Caco-2 (cell line): ENCODE data around the gene MRAS. TPM values are rescaled to one million over a fixed set of nuclear protein-coding genes. Genes with fewer than 3 reads are reported as not detected.
"Not testable (repeated sequence)": the region's sequence is repeated elsewhere in the genome, so short reads cannot be mapped to it uniquely, and the experiment has no call there.

Source experiments
- BruUV-seq: library from RNA; stranded (reverse); fragments of 400-500 nt; replicated peaks from 2 replicates; lab custom pipeline; 2021; lab: Mats Ljungman, UMichigan
- CTCF ChIA-PET: fragments of 300-600 bp; sonication (Branson Sonifier 250); formaldehyde crosslinking; loops from one replicate; lab custom pipeline; 2022; ENCODE audit warnings: antibody characterized with exemption; lab: Charles Lee
- POLR2A ChIA-PET: fragments of 300-600 bp; sonication (Branson Sonifier 250); formaldehyde crosslinking; loops from one replicate; lab custom pipeline; 2022; ENCODE audit warnings: antibody characterized with exemption; lab: Charles Lee
- DNase-seq, 2 experiments: peaks; one replicate each; pipeline versions ENCODE4 v3.0.0 to v3.0.0-alpha.2; 2020 to 2022
- H3K27me3 ChIP-seq: replicated peaks from 2 replicates; pipeline ENCODE4 v1.6.0; 2011; ENCODE audit warnings: low read length; ENCODE audit not compliant: control insufficient read depth, insufficient read depth
- H3K36me3 ChIP-seq: 2 replicates; pipeline ENCODE4 v1.5.1; 2011; ENCODE audit warnings: low read length; ENCODE audit not compliant: control insufficient read depth, insufficient read depth
- H3K4me1 ChIP-seq: fragments of 250-450 bp; sonication (Bioruptor Pico); 2 replicates; pipeline ENCODE4 v1.5.1; 2020; ENCODE audit warnings: mild to moderate bottlenecking
- H3K4me3 ChIP-seq: 2 replicates; pipeline ENCODE4 v1.5.1; 2011; ENCODE audit warnings: low read depth, mild to moderate bottlenecking, control low read depth, low read length
- H3K9me3 ChIP-seq: fragments of 250-450 bp; sonication (Bioruptor Pico); 2 replicates; pipeline ENCODE4 v1.5.1; 2020; ENCODE audit warnings: mild to moderate bottlenecking, moderate library complexity
- H3K27ac Mint-ChIP-seq: one replicate; pipeline ENCODE4 v1.8.0; 2022; ENCODE audit warnings: mixed read lengths; ENCODE audit not compliant: unreplicated experiment
- H3K27me3 Mint-ChIP-seq: one replicate; pipeline ENCODE4 v1.8.0; 2022; ENCODE audit warnings: mixed read lengths; ENCODE audit not compliant: insufficient read depth, unreplicated experiment
- H3K36me3 Mint-ChIP-seq: one replicate; pipeline ENCODE4 v1.8.0; 2022; ENCODE audit warnings: mild to moderate bottlenecking, mixed read lengths; ENCODE audit not compliant: insufficient read depth, unreplicated experiment
- H3K4me1 Mint-ChIP-seq: one replicate; pipeline ENCODE4 v1.8.0; 2022; ENCODE audit warnings: low read depth, mixed read lengths; ENCODE audit not compliant: unreplicated experiment
- H3K4me3 Mint-ChIP-seq: one replicate; pipeline ENCODE4 v1.8.0; 2022; ENCODE audit warnings: mild to moderate bottlenecking, moderate library complexity, mixed read lengths; ENCODE audit not compliant: unreplicated experiment
- H3K9me3 Mint-ChIP-seq: one replicate; pipeline ENCODE4 v1.8.0; 2022; ENCODE audit warnings: mixed read lengths; ENCODE audit not compliant: unreplicated experiment
- CTCF ChIP-seq, 2 experiments: fragments of 200-600 bp in 1 of 2; IDR thresholded peaks; 1 replicate in 1 of 2; 2 replicates in 1 of 2; pipeline versions ENCODE4 v1.5.1 to v1.8.0; 2011 to 2022; ENCODE audit warnings: antibody characterized with exemption in 1 of 2, control low read depth in 1 of 2, inconsistent platforms in 1 of 2, low read depth in 1 of 2, low read length in 1 of 2, mild to moderate bottlenecking in 1 of 2, moderate library complexity in 1 of 2; ENCODE audit not compliant: insufficient read depth in 1 of 2, severe bottlenecking in 1 of 2, unreplicated experiment in 1 of 2
- intact Hi-C: fragments of 100-400 bp; cut with micrococcal nuclease; formaldehyde crosslinking; loops from one replicate; pipeline ENCODE4 v1.10.0; 2022; ENCODE audit not compliant: unreplicated experiment
- total RNA-seq: library from RNA; stranded (reverse); gene quantifications from 2 replicates; pipeline ENCODE4 v1.2.3, GENCODE V29; 2022

Gene MRAS
- total RNA-seq, 1 experiment from 2014 or later, result 11.4 TPM

GRCh38 chr3:138376663-138377062 lies 28.3 kb downstream of the MRAS start:
- Mint-ChIP-seq H3K4me1 (peaks cover 10% of the 10 kb centered on the region), H3K36me3 (no peaks in the 10 kb centered on the region), H3K27me3 (no peaks in the 10 kb centered on the region), H3K9me3 (no peaks in the 10 kb centered on the region), H3K27ac (no peak overlapping the region), H3K4me3 (no peak overlapping the region)
- Histone ChIP-seq H3K4me1 (peaks cover 1% of the 10 kb centered on the region), H3K9me3 (no peaks in the 10 kb centered on the region; the same call in 1 of the 2 replicates), H3K4me3 (no peak overlapping the region), H3K36me3 (no peaks in the 10 kb centered on the region), H3K27me3 (no peaks in the 10 kb centered on the region)
- POLR2A ChIA-PET, result no interaction called here
- intact Hi-C loops, result no loop called here
- no peak for DNase-seq
- no peak for TF ChIP-seq CTCF (IDR thresholded peaks at IDR 0.05; ENCODE audit: insufficient read depth in 1 of 2, low read depth in 1 of 2, low read length in 1 of 2, severe bottlenecking in 1 of 2, unreplicated experiment in 1 of 2)
- CTCF ChIA-PET, result no interaction called here
- no TSS peak for BruUV-seq

- H3K27ac Mint-ChIP-seq, H3K27me3 ChIP-seq, H3K4me3 Mint-ChIP-seq, H3K9me3 ChIP-seq, CTCF ChIA-PET, intact Hi-C loops, H3K4me1 Mint-ChIP-seq, POLR2A ChIA-PET, H3K4me1 ChIP-seq, H3K36me3 Mint-ChIP-seq, H3K36me3 ChIP-seq, H3K27me3 Mint-ChIP-seq, H3K4me3 ChIP-seq, BruUV-seq, DNase-seq, H3K9me3 Mint-ChIP-seq: not testable (repeated sequence)
Observed at GRCh38 chr3:138377212-138377611, 28.8 kb downstream of the MRAS start.

- TF ChIP-seq CTCF (IDR thresholded peaks at IDR 0.05; ENCODE audit: insufficient read depth in 1 of 2, low read depth in 1 of 2, low read length in 1 of 2, severe bottlenecking in 1 of 2, unreplicated experiment in 1 of 2), result no peak
- Mint-ChIP-seq H3K27ac (no peak overlapping the region), H3K4me1 (peaks cover 10% of the 10 kb centered on the region), H3K9me3 (no peaks in the 10 kb centered on the region), H3K27me3 (no peaks in the 10 kb centered on the region), H3K4me3 (no peak overlapping the region), H3K36me3 (no peaks in the 10 kb centered on the region)
- no peaks in the 10 kb centered on the region; the same call in 1 of the 2 replicates for H3K9me3 ChIP-seq
- no peak for DNase-seq
- CTCF ChIA-PET, result no interaction called here
- POLR2A ChIA-PET, result no interaction called here
- intact Hi-C loops, result no loop called here
- peaks cover 9% of the 10 kb centered on the region for H3K4me1 ChIP-seq
- no peak overlapping the region for H3K4me3 ChIP-seq
- BruUV-seq, result no TSS peak
- H3K36me3 ChIP-seq, result no peaks in the 10 kb centered on the region
- H3K27me3 ChIP-seq, result no peaks in the 10 kb centered on the region
Observed at GRCh38 chr3:138377804-138378203, 29.4 kb downstream of the MRAS start.

DNA sequence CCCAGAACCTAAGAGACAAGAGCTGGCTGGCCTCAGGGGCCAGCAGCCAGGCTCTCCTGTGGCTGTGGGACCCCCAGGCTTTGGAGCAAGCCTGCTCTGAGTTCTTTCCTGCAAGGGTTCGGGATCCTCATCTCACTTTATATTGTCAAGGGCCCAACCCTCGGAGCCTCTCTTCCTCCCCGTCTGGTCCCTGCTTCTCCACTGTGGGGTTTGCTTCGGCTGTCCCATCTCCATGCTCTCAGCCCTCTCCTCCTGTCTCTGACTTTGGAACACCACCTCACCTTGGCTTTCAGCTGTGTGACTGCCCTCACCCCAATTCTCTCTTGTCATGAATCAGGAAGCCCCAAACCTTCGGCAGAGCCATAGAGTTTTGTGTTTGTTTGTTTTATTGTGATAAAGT lies 30.0 kb downstream of the MRAS start:
- Histone ChIP-seq H3K4me3 (no peak overlapping the region), H3K9me3 (no peaks in the 10 kb centered on the region; the same call in 1 of the 2 replicates), H3K36me3 (no peaks in the 10 kb centered on the region), H3K4me1 (peaks cover 9% of the 10 kb centered on the region), H3K27me3 (no peaks in the 10 kb centered on the region)
- DNase-seq, result no peak
- no peak overlapping the region for H3K4me3 Mint-ChIP-seq
- H3K9me3 Mint-ChIP-seq, result no peaks in the 10 kb centered on the region
- BruUV-seq, result no TSS peak
- ChIA-PET POLR2A (no interaction called here), CTCF (no interaction called here)
- no peak overlapping the region for H3K27ac Mint-ChIP-seq
- no peak for TF ChIP-seq CTCF (IDR thresholded peaks at IDR 0.05; ENCODE audit: insufficient read depth in 1 of 2, low read depth in 1 of 2, low read length in 1 of 2, severe bottlenecking in 1 of 2, unreplicated experiment in 1 of 2)
- H3K36me3 Mint-ChIP-seq, result no peaks in the 10 kb centered on the region
- H3K27me3 Mint-ChIP-seq, result no peaks in the 10 kb centered on the region
- intact Hi-C loops, result no loop called here
- peaks cover 10% of the 10 kb centered on the region for H3K4me1 Mint-ChIP-seq
